ENCODE data around the gene SYNE3.
"Not testable (repeated sequence)": the region's sequence is repeated elsewhere in the genome, so short reads cannot be mapped to it uniquely, and the experiment has no call there.

Gene SYNE3

GRCh38 chr14:95514131-95515079 lies 2.0 kb downstream of the SYNE3 start:
- in situ Hi-C loops (cut with MboI; ENCODE audit: low pct_unique_long_range_greater_than_20kb, low sequenced_read_pairs, unreplicated experiment), result loop anchor here (25.0 kb wide), 1 partner anchor 1552 kb away; no protein-coding TSS in a partner anchor
- DNase-seq (ENCODE audit: low spot score), result no peak
- TF ChIP-seq CTCF (IDR thresholded peaks at IDR 0.05; ENCODE audit: extremely low read depth, insufficient read depth, missing control alignments), result no peak

GRCh38 chr14:95513291-95513690 lies 3.2 kb downstream of the SYNE3 start:
- no peak for TF ChIP-seq CTCF (IDR thresholded peaks at IDR 0.05; ENCODE audit: extremely low read depth, insufficient read depth, missing control alignments)
- no peak for DNase-seq (ENCODE audit: low spot score)
- in situ Hi-C loops (cut with MboI; ENCODE audit: low pct_unique_long_range_greater_than_20kb, low sequenced_read_pairs, unreplicated experiment), result loop anchor here (25.0 kb wide), 1 partner anchor 1551 kb away; no protein-coding TSS in a partner anchor

GRCh38 chr14:95511687-95512086 lies 4.8 kb downstream of the SYNE3 start:
- in situ Hi-C loops (cut with MboI; ENCODE audit: low pct_unique_long_range_greater_than_20kb, low sequenced_read_pairs, unreplicated experiment), result loop anchor here (25.0 kb wide), 1 partner anchor 1549 kb away; no protein-coding TSS in a partner anchor
- no peak for TF ChIP-seq CTCF (IDR thresholded peaks at IDR 0.05; ENCODE audit: extremely low read depth, insufficient read depth, missing control alignments)
- DNase-seq (ENCODE audit: low spot score), result no peak

- no peak for TF ChIP-seq CTCF (IDR thresholded peaks at IDR 0.05; ENCODE audit: extremely low read depth, insufficient read depth, missing control alignments)
- in situ Hi-C loops (cut with MboI; ENCODE audit: low pct_unique_long_range_greater_than_20kb, low sequenced_read_pairs, unreplicated experiment), result loop anchor here (25.0 kb wide), 1 partner anchor 1549 kb away; no protein-coding TSS in a partner anchor
- no peak for DNase-seq (ENCODE audit: low spot score)
Measured at GRCh38 chr14:95510804-95511203, 5.6 kb downstream of the SYNE3 start.

- in situ Hi-C loops (cut with MboI; ENCODE audit: low pct_unique_long_range_greater_than_20kb, low sequenced_read_pairs, unreplicated experiment), result loop anchor here (25.0 kb wide), 1 partner anchor 1548 kb away; no protein-coding TSS in a partner anchor
- not testable (repeated sequence) for DNase-seq (ENCODE audit: low spot score)
Measured at GRCh38 chr14:95510344-95510743, 6.1 kb downstream of the SYNE3 start.

- in situ Hi-C loops (cut with MboI; ENCODE audit: low pct_unique_long_range_greater_than_20kb, low sequenced_read_pairs, unreplicated experiment), result loop anchor here (25.0 kb wide), 1 partner anchor 1547 kb away; no protein-coding TSS in a partner anchor
- TF ChIP-seq CTCF (IDR thresholded peaks at IDR 0.05; ENCODE audit: extremely low read depth, insufficient read depth, missing control alignments), result no peak
- no peak for DNase-seq (ENCODE audit: low spot score)
Measured at GRCh38 chr14:95509495-95509894, 7.0 kb downstream of the SYNE3 start.

- in situ Hi-C loops (cut with MboI; ENCODE audit: low pct_unique_long_range_greater_than_20kb, low sequenced_read_pairs, unreplicated experiment), result loop anchor here (25.0 kb wide), 1 partner anchor 1546 kb away; no protein-coding TSS in a partner anchor
- DNase-seq (ENCODE audit: low spot score), result no peak
- TF ChIP-seq CTCF (IDR thresholded peaks at IDR 0.05; ENCODE audit: extremely low read depth, insufficient read depth, missing control alignments), result no peak
Measured at GRCh38 chr14:95508377-95508776, 8.1 kb downstream of the SYNE3 start.
